Keratinocyte (primary cell): ENCODE results near the gene CACNB2. TPM values are rescaled to one million over a fixed set of nuclear protein-coding genes. Genes with fewer than 3 reads are reported as not detected.

ENCODE experiments used
- DNase-seq: peaks from one replicate; pipeline ENCODE4 v3.0.0-alpha.2; 2011; ENCODE audit warnings: low read depth, missing footprints, low spot score
- FAIRE-seq: peaks from 2 replicates; lab custom pipeline; 2011; peaks lifted over from hg19 to GRCh38; lab: Jason Lieb, UNC
- H2AFZ ChIP-seq: 2 replicates; pipeline ENCODE4 v1.6.0; 2012; ENCODE audit warnings: low read length, control low read depth, inconsistent platforms; ENCODE audit not compliant: control insufficient read depth
- H3K27ac ChIP-seq: 2 replicates; pipeline ENCODE4 v1.5.1; 2011; ENCODE audit warnings: low read length; ENCODE audit not compliant: control insufficient read depth, insufficient read depth
- H3K27me3 ChIP-seq: 3 replicates; pipeline ENCODE4 v1.6.0; 2011; ENCODE audit warnings: low read length; ENCODE audit not compliant: control insufficient read depth, insufficient read depth; ENCODE audit errors: extremely low read depth
- H3K36me3 ChIP-seq, 2 experiments: 2 replicates in 1 of 2; 3 replicates in 1 of 2; pipeline ENCODE4 v1.5.1; 2011; ENCODE audit warnings: low read length in 2 of 2, mild to moderate bottlenecking in 1 of 2; ENCODE audit not compliant: control insufficient read depth in 2 of 2, insufficient read depth in 2 of 2; ENCODE audit errors: extremely low read depth in 1 of 2
- H3K4me1 ChIP-seq: 3 replicates; pipeline ENCODE4 v1.5.1; 2011; ENCODE audit warnings: low read length; ENCODE audit not compliant: control insufficient read depth, insufficient read depth; ENCODE audit errors: extremely low read depth
- H3K4me2 ChIP-seq: 3 replicates; pipeline ENCODE4 v1.6.0; 2011; ENCODE audit warnings: low read depth, low read length; ENCODE audit not compliant: control insufficient read depth, insufficient read depth; ENCODE audit errors: extremely low read depth
- H3K4me3 ChIP-seq, 3 experiments: fragments of 200-600 bp in 1 of 3; sonication (generic) in 1 of 3; 2 replicates in 2 of 3; 3 replicates in 1 of 3; pipeline ENCODE4 v1.5.1; 2011 to 2016; ENCODE audit warnings: low read length in 3 of 3, mild to moderate bottlenecking in 3 of 3, control low read depth in 2 of 3, inconsistent platforms in 1 of 3, low read depth in 1 of 3, mixed read lengths in 1 of 3, mixed run types in 1 of 3, moderate library complexity in 1 of 3; ENCODE audit not compliant: control insufficient read depth in 2 of 3, insufficient read depth in 2 of 3; ENCODE audit errors: extremely low read depth in 1 of 3
- H3K79me2 ChIP-seq: 2 replicates; pipeline ENCODE4 v1.6.0; 2012; ENCODE audit warnings: low read length; ENCODE audit not compliant: control insufficient read depth, insufficient read depth
- H3K9ac ChIP-seq: 3 replicates; pipeline ENCODE4 v1.6.0; 2011; ENCODE audit warnings: low read length; ENCODE audit not compliant: control insufficient read depth, insufficient read depth; ENCODE audit errors: extremely low read depth
- H3K9me1 ChIP-seq: 3 replicates; pipeline ENCODE4 v1.6.0; 2011; ENCODE audit warnings: low read length; ENCODE audit not compliant: control insufficient read depth, insufficient read depth; ENCODE audit errors: extremely low read depth
- H3K9me3 ChIP-seq: 2 replicates; pipeline ENCODE4 v1.5.1; 2012; ENCODE audit warnings: low read depth, low read length; ENCODE audit not compliant: control insufficient read depth
- H4K20me1 ChIP-seq: 3 replicates; pipeline ENCODE4 v1.6.0; 2011; ENCODE audit warnings: low read length; ENCODE audit not compliant: control insufficient read depth, insufficient read depth; ENCODE audit errors: extremely low read depth
- EZH2 ChIP-seq: IDR thresholded peaks from one replicate; pipeline ENCODE4 v1.6.1; 2012; ENCODE audit warnings: inconsistent platforms, mild to moderate bottlenecking, low read length, moderate library complexity
- dilution Hi-C: fragments of 300-500 bp; cut with MboI; formaldehyde crosslinking; loops from one replicate; pipeline ENCODE4 v1.7.0; 2020; ENCODE audit warnings: low sequenced_read_pairs; ENCODE audit not compliant: extremely low pct_ligation_motif_present
- polyA minus RNA-seq, 3 experiments: library from RNA; depleted of rRNA, polyadenylated mRNA; stranded (reverse); fragments of >200 nt; gene quantifications; 1 replicate in 1 of 3; 2 replicates in 1 of 3; 3 replicates in 1 of 3; pipeline ENCODE4 v1.2.3, GENCODE V29; 2011
- polyA plus RNA-seq, 5 experiments: library from polyadenylated mRNA; depleted of rRNA in 3 of 5; stranded (reverse) in 3 of 5; stranded (forward) in 1 of 5; unstranded in 1 of 5; fragments of >200 nt; gene quantifications; 1 replicate in 1 of 5; 2 replicates in 3 of 5; 3 replicates in 1 of 5; pipeline versions ENCODE4 v1.2.1 to v1.2.3, GENCODE V29; 2011 to 2012; ENCODE audit warnings: missing spikeins in 2 of 5, low read depth in 1 of 5, low replicate concordance in 1 of 5
- TF ChIP-seq, protein P1 (sequence below), 3 experiments: IDR thresholded peaks in 1 of 3; conservative IDR thresholded peaks in 1 of 3; optimal IDR thresholded peaks in 1 of 3; 2 replicates in 2 of 3; 3 replicates in 1 of 3; pipeline versions ENCODE3 to v1.5.1; 2011; ENCODE audit warnings: low read length in 3 of 3, mild to moderate bottlenecking in 3 of 3, moderate library complexity in 2 of 3, control low read depth in 1 of 3, inconsistent platforms in 1 of 3; ENCODE audit not compliant: insufficient read depth in 2 of 3; ENCODE audit errors: extremely low read depth in 1 of 3

CACNB2 gene
- polyA plus RNA-seq (0.03 to 0.15 TPM in 2 of 3 replicates, not detected in the other), polyA minus RNA-seq (not detected in 3 replicates)
- polyA plus RNA-seq (2011; ENCODE audit: low read depth): 0.36 TPM
- polyA plus RNA-seq (2011; cell fraction: cytosol; rRNA removed): 0.04 TPM in 1 of 2 replicates, not detected in the other
- polyA plus RNA-seq (2011; cell fraction: nucleus; rRNA removed): 0.13 and 0.27 TPM in 2 replicates
- polyA plus RNA-seq (2012; ENCODE audit: low replicate concordance): 0.07 and 0.51 TPM in 2 replicates
- not detected for polyA minus RNA-seq (2011; cell fraction: cytosol; rRNA and poly(A)+ RNA removed)
- polyA minus RNA-seq (2011; cell fraction: nucleus; rRNA and poly(A)+ RNA removed): 1.6 TPM in 1 of 2 replicates, not detected in the other

DNA sequence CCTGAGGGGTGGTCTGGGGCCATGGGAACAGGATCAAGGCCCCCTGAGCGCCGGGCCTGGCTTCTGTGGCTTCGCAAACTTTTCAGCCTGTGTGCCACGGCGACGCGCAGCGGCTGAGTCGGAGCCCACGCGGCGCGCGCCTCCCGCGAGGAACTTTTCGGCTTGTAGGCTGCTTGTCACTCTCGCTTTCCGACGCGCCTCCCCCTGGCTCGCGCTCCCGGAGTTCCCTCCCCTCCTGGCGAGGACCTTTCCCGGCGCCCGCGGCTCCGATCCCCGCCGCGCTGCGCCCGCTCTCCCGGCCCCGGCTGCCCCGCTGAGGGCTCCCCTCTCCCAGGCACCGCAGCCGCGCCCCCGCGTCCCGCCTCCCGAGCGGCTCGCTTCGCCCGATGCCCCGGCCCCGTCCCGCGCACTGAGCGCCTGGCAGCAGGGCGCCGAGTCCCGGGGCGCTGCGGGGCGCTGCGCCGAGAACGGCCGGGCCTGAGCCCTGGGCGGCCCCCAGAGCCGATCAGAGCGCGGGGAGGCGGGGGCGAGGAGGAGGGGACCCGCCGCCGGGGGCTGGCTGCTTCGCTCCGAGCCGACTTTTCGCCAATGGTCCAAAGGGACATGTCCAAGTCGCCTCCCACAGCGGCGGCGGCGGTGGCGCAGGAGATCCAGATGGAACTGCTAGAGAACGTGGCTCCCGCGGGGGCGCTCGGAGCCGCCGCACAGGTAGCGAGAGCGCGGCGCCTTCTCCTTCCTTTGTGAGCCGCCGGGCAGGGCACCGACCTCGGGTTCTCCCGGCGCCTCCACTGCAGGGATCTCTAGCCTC is at the start of gene CACNB2:
Gene CACNB2 (plus strand): TSS at position 276 of the 808 bp plus-strand sequence.
- peaks cover 5% of the 10 kb centered on the region for H3K4me1 ChIP-seq
- H3K27ac ChIP-seq: no peak within 1 kb of the TSS
- H3K9ac ChIP-seq: peak within 1 kb of the TSS; percentile 28
- H3K27me3 ChIP-seq: peaks cover 24% of the 10 kb centered on the region
- DNase-seq (no peak), FAIRE-seq (no peak)
- no peaks in the 10 kb centered on the region for H3K9me1 ChIP-seq
- peak within 1 kb of the TSS; percentile 85 for H3K4me2 ChIP-seq
- H3K4me3 ChIP-seq: peak within 1 kb of the TSS; percentile 34 to 70 (median 57)
- H4K20me1 ChIP-seq: no peaks in the 10 kb centered on the region
- no peaks in the 10 kb centered on the region for H3K36me3 ChIP-seq
- H2AFZ ChIP-seq: peak within 1 kb of the TSS; percentile 76
- no peaks in the 10 kb centered on the region for H3K9me3 ChIP-seq
- dilution Hi-C loops: no loop called here
- TF ChIP-seq, protein P1, sequence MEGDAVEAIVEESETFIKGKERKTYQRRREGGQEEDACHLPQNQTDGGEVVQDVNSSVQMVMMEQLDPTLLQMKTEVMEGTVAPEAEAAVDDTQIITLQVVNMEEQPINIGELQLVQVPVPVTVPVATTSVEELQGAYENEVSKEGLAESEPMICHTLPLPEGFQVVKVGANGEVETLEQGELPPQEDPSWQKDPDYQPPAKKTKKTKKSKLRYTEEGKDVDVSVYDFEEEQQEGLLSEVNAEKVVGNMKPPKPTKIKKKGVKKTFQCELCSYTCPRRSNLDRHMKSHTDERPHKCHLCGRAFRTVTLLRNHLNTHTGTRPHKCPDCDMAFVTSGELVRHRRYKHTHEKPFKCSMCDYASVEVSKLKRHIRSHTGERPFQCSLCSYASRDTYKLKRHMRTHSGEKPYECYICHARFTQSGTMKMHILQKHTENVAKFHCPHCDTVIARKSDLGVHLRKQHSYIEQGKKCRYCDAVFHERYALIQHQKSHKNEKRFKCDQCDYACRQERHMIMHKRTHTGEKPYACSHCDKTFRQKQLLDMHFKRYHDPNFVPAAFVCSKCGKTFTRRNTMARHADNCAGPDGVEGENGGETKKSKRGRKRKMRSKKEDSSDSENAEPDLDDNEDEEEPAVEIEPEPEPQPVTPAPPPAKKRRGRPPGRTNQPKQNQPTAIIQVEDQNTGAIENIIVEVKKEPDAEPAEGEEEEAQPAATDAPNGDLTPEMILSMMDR (optimal IDR thresholded peaks at IDR 0.05 in 1 of 3, IDR thresholded peaks at IDR 0.05 in 1 of 3, conservative IDR thresholded peaks at IDR 0.05 in 1 of 3; ENCODE audit: extremely low read depth in 1 of 3, insufficient read depth in 2 of 3, low read length in 3 of 3): peak in 1 of 3 experiments; percentile 19
- TF ChIP-seq EZH2: peak; percentile 79
- H3K79me2 ChIP-seq: no peaks in the 10 kb centered on the region

DNA sequence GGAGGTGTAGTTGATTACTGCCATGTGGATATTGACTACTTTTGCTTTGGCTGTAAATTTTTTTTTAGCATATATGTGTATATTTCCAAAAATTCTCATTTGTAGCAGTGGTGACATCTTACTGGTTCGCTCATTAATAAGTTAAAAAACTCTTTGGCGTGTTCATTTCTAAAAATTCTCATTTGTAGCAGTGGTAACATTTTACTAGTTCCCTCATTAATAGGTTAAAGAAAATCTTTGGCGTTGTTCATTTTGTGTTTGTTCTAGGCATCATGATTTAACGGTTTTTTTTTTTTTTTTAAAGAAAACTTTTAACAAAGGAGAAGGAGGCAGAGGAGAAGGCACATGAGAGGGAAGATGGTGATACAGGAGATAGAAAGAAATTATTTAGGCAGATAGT is 45.9 kb upstream of the CACNB2 start:
- H3K9ac ChIP-seq: no peak overlapping the region
- no peaks in the 10 kb centered on the region for H3K27me3 ChIP-seq
- no peak for TF ChIP-seq EZH2
- TF ChIP-seq, protein P1 (optimal IDR thresholded peaks at IDR 0.05 in 1 of 3, IDR thresholded peaks at IDR 0.05 in 1 of 3, conservative IDR thresholded peaks at IDR 0.05 in 1 of 3; ENCODE audit: extremely low read depth in 1 of 3, insufficient read depth in 2 of 3, low read length in 3 of 3): no peak
- H3K79me2 ChIP-seq: no peaks in the 10 kb centered on the region
- H3K9me3 ChIP-seq: no peaks in the 10 kb centered on the region
- no peak overlapping the region for H2AFZ ChIP-seq
- H4K20me1 ChIP-seq: no peaks in the 10 kb centered on the region
- no peak overlapping the region for H3K27ac ChIP-seq
- no peak for DNase-seq
- H3K9me1 ChIP-seq: no peaks in the 10 kb centered on the region
- H3K4me2 ChIP-seq: no peak overlapping the region
- H3K4me1 ChIP-seq: peaks cover 5% of the 10 kb centered on the region
- H3K36me3 ChIP-seq: no peaks in the 10 kb centered on the region
- dilution Hi-C loops: no loop called here
- no peak for FAIRE-seq
- H3K4me3 ChIP-seq: no peak overlapping the region
